ENCODE results near the gene CT47C1.

CT47C1 gene

DNA sequence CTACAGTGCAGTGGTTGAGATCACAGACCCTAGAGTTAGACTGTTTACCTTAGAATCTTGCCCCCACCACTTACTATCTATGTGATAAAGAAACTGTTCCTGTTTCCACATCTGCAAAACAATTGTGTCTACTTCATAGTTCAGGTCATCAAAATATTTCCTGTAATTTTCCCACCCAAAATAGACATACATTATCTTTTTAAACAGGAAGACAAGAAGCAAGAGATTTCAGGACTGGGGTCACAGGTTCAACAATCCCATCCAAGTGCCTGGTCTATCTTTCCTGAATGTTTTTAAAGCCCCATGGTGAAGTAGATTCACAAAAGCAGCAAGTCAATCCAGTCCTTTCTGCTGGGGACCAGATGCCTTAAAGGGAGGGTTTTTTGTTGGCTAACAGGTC lies 41.8 kb upstream of the CT47C1 start:
- TF ChIP-seq GABPA (IDR thresholded peaks at IDR 0.05; ENCODE audit: low read depth) (no peak), CTCF (IDR thresholded peaks at IDR 0.05; ENCODE audit: insufficient read depth, low read length) (no peak), REST (IDR thresholded peaks at IDR 0.05; ENCODE audit: insufficient replicate concordance, low read depth) (no peak), POLR2AphosphoS5 (IDR thresholded peaks at IDR 0.05; ENCODE audit: low read depth) (no peak), SPI1 (IDR thresholded peaks at IDR 0.05; ENCODE audit: borderline replicate concordance, low read depth) (no peak)
- Histone ChIP-seq H3K27ac (replicated peaks) (no peak overlapping the region), H3K4me3 (replicated peaks; ENCODE audit: insufficient read depth, low read length) (no peak overlapping the region), H3K27me3 (ENCODE audit: insufficient read depth, poor library complexity, severe bottlenecking) (no peaks in the 10 kb centered on the region)
- DNase-seq (ENCODE audit: low read depth in 1 of 2, low spot score in 1 of 2) = no peak

GRCh38 chrX:119036107-119037029 lies 36.4 kb upstream of the CT47C1 start:
- no peaks in the 10 kb centered on the region for H3K27me3 ChIP-seq (ENCODE audit: insufficient read depth, poor library complexity, severe bottlenecking)
- no peak overlapping the region for H3K4me3 ChIP-seq (replicated peaks; ENCODE audit: insufficient read depth, low read length)
- no peak overlapping the region for H3K27ac ChIP-seq (replicated peaks)
- TF ChIP-seq GABPA (IDR thresholded peaks at IDR 0.05; ENCODE audit: low read depth) (no peak), CTCF (IDR thresholded peaks at IDR 0.05; ENCODE audit: insufficient read depth, low read length) (no peak), SPI1 (IDR thresholded peaks at IDR 0.05; ENCODE audit: borderline replicate concordance, low read depth) (no peak), POLR2AphosphoS5 (IDR thresholded peaks at IDR 0.05; ENCODE audit: low read depth) (no peak), REST (IDR thresholded peaks at IDR 0.05; ENCODE audit: insufficient replicate concordance, low read depth) (no peak)
- no peak for DNase-seq (ENCODE audit: low read depth in 1 of 2, low spot score in 1 of 2)

DNA sequence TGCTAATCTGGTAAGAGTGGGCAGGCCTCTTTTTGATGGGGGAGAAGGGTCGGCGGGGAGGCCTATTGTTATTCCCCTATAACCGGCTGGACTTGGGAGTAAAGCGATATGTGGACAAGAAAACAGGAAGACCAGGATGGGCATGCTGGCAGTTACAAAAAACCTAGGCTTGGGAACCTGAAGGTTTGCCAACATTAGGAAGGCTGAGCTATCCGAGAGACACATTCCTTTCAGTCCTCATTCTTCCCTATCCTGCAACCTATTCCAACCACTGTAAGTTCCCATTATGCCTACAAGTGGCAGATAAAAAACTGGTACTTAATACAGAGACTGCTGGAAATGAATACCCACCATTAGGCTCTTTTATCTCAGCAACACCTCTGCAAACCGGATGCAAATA lies 32.4 kb upstream of the CT47C1 start:
- no peak for DNase-seq (ENCODE audit: low read depth in 1 of 2, low spot score in 1 of 2)
- no peaks in the 10 kb centered on the region for H3K27me3 ChIP-seq (ENCODE audit: insufficient read depth, poor library complexity, severe bottlenecking)
- no peak overlapping the region for H3K4me3 ChIP-seq (replicated peaks; ENCODE audit: insufficient read depth, low read length)
- no peak overlapping the region for H3K27ac ChIP-seq (replicated peaks)
- TF ChIP-seq POLR2AphosphoS5 (IDR thresholded peaks at IDR 0.05; ENCODE audit: low read depth) (no peak), GABPA (IDR thresholded peaks at IDR 0.05; ENCODE audit: low read depth) (no peak), SPI1 (IDR thresholded peaks at IDR 0.05; ENCODE audit: borderline replicate concordance, low read depth) (no peak), CTCF (IDR thresholded peaks at IDR 0.05; ENCODE audit: insufficient read depth, low read length) (no peak), REST (IDR thresholded peaks at IDR 0.05; ENCODE audit: insufficient replicate concordance, low read depth) (no peak)

Measured in HL-60 (cell line).